AG04449 (cell line): ENCODE results near the gene BECN2.

ENCODE experiments used
- CTCF ChIA-PET: fragments of 350-600 bp; formaldehyde crosslinking; extraction: SDS; loops from one replicate; lab custom pipeline; 2021; ENCODE audit warnings: antibody characterized with exemption; lab: Yijun Ruan, JAX
- POLR2A ChIA-PET: fragments of 400-600, 350-600 bp; formaldehyde crosslinking; extraction: SDS; loops from one replicate; lab custom pipeline; 2020; ENCODE audit warnings: antibody characterized with exemption, inconsistent platforms; lab: Yijun Ruan, JAX
- DNase-seq: peaks from one replicate; pipeline ENCODE4 v3.0.0-alpha.2; 2010; ENCODE audit warnings: low read depth, low spot score
- H3K4me3 ChIP-seq: 2 replicates; pipeline ENCODE4 v1.5.1; 2011; ENCODE audit warnings: low read depth, mild to moderate bottlenecking, control low read depth, low read length
- CTCF ChIP-seq: IDR thresholded peaks from one replicate; pipeline ENCODE4 v1.5.1; 2011; ENCODE audit warnings: mild to moderate bottlenecking, moderate library complexity, low read length, control low read depth, inconsistent platforms; ENCODE audit not compliant: insufficient read depth; ENCODE audit errors: missing control alignments

The BECN2 gene

GRCh38 chr1:242000434-242000833, 42.9 kb downstream of the BECN2 start:
- no peak for DNase-seq
- ChIA-PET CTCF (interaction anchor here (0.6 to 7.2 kb wide), 3 partner anchors 27 to 103 kb away, joined by 3 to 73 read pairs (median 3); no protein-coding TSS in a partner anchor), POLR2A (no interaction called here)
- no peak for TF ChIP-seq CTCF
- no peak overlapping the region for H3K4me3 ChIP-seq

- TF ChIP-seq CTCF = no peak
- CTCF ChIA-PET = no interaction called here
Observed at GRCh38 chr1:242002072-242002471, 44.5 kb downstream of the BECN2 start.

GRCh38 chr1:242002510-242002909, 44.9 kb downstream of the BECN2 start:
- TF ChIP-seq CTCF = no peak
- ChIA-PET POLR2A (no interaction called here), CTCF (no interaction called here)
- DNase-seq = no peak
- no peak overlapping the region for H3K4me3 ChIP-seq

More at GRCh38 chr1:242002072-242002471, 44.5 kb downstream of the BECN2 start:
- H3K4me3 ChIP-seq = no peak overlapping the region
- DNase-seq = no peak
- POLR2A ChIA-PET = no interaction called here

- ChIA-PET CTCF (no interaction called here), POLR2A (no interaction called here)
- TF ChIP-seq CTCF = no peak
- no peak overlapping the region for H3K4me3 ChIP-seq
- DNase-seq = no peak
Observed at GRCh38 chr1:242004751-242005495, 47.4 kb downstream of the BECN2 start.

GRCh38 chr1:242005866-242006535, 48.4 kb downstream of the BECN2 start:
- no peak for TF ChIP-seq CTCF
- ChIA-PET CTCF (no interaction called here), POLR2A (no interaction called here)
- no peak overlapping the region for H3K4me3 ChIP-seq
- no peak for DNase-seq

- TF ChIP-seq CTCF = no peak
- no peak overlapping the region for H3K4me3 ChIP-seq
- POLR2A ChIA-PET = no interaction called here
- CTCF ChIA-PET = interaction anchor here (3.1 kb wide), 1 partner anchor 9 kb away, joined by 18 read pairs; the partner anchor contains the start of gene MAP1LC3C
- no peak for DNase-seq
Observed at GRCh38 chr1:242006976-242007375, 49.4 kb downstream of the BECN2 start.
